Renal cortical epithelial cell (primary cell): ENCODE measurements around the gene MS4A5. TPM values are rescaled to one million over a fixed set of nuclear protein-coding genes. Genes with fewer than 3 reads are reported as not detected.

Experiments used
- DNase-seq: peaks from one replicate; pipeline ENCODE4 v3.0.0-alpha.2; 2011; ENCODE audit warnings: low read depth
- total RNA-seq: library from RNA; depleted of rRNA; stranded (reverse); fragments of >200 nt; gene quantifications from 2 replicates; pipeline ENCODE4 v1.2.3, GENCODE V29; 2014

MS4A5 gene
- total RNA-seq, 1 donor from 2014 or later = not detected

GRCh38 chr11:60482361-60482760, 53.0 kb downstream of the MS4A5 start:
- DNase-seq = no peak

- DNase-seq = no peak
These were observed 56.6 kb downstream of the MS4A5 start for GRCh38 chr11:60485987-60486386.

- no peak for DNase-seq
These were observed 63.2 kb downstream of the MS4A5 start, which contains the start of gene MS4A12 for GRCh38 chr11:60492488-60493009. Gene MS4A12, plus strand, starts transcription at chr11:60492778. Its CDS starts 4,541 bp downstream, at chr11:60497319.

- no peak for DNase-seq
These were observed 64.1 kb downstream of the MS4A5 start for GRCh38 chr11:60493454-60493853.

Other genes starting within 250 kb of the MS4A5 start
- not detected in 2 replicates for gene MS4A6A, start 246.5 kb upstream of the MS4A5 start, total RNA-seq
- not detected in 2 replicates for gene MS4A4E, start 186.4 kb upstream of the MS4A5 start, total RNA-seq
- gene MS4A4A, start 148.9 kb upstream of the MS4A5 start, total RNA-seq = not detected in 2 replicates
- not detected in 2 replicates for gene MS4A6E, start 102.3 kb upstream of the MS4A5 start, total RNA-seq
- not detected in 2 replicates for gene MS4A7, start 51.0 kb upstream of the MS4A5 start, total RNA-seq
- gene MS4A14, start 33.1 kb upstream of the MS4A5 start, total RNA-seq = not detected in 2 replicates
- not detected in 2 replicates for gene MS4A1, start 26.3 kb downstream of the MS4A5 start, total RNA-seq
- gene MS4A12, start 63.2 kb downstream of the MS4A5 start, total RNA-seq = not detected in 2 replicates
- gene MS4A13, start 85.8 kb downstream of the MS4A5 start, total RNA-seq = not detected in 2 replicates